ENCODE results near the gene EGFLAM. TPM values are rescaled to one million over a fixed set of nuclear protein-coding genes. Genes with fewer than 3 reads are reported as not detected.

Gene EGFLAM
- total RNA-seq, 1 donor from 2014 or later: 13.2 TPM

GRCh38 chr5:38417658-38418017, 159.3 kb downstream of the EGFLAM start:
- H3K36me3 Mint-ChIP-seq (ENCODE audit: unreplicated experiment): no peaks in the 10 kb centered on the region
- H3K4me1 Mint-ChIP-seq (ENCODE audit: low read depth, unreplicated experiment): peaks cover 19% of the 10 kb centered on the region
- no peak overlapping the region for H3K27ac Mint-ChIP-seq (ENCODE audit: unreplicated experiment)
- no peak for TF ChIP-seq CTCF (IDR thresholded peaks at IDR 0.05; ENCODE audit: partially characterized antibody, unreplicated experiment)
- no peak for DNase-seq
- no peaks in the 10 kb centered on the region for H3K9me3 Mint-ChIP-seq (ENCODE audit: unreplicated experiment)
- H3K4me3 Mint-ChIP-seq (ENCODE audit: unreplicated experiment): no peak overlapping the region
- peaks cover 1% of the 10 kb centered on the region for H3K27me3 Mint-ChIP-seq (ENCODE audit: unreplicated experiment)

- no peak for TF ChIP-seq CTCF (IDR thresholded peaks at IDR 0.05; ENCODE audit: partially characterized antibody, unreplicated experiment)
- H3K36me3 Mint-ChIP-seq (ENCODE audit: unreplicated experiment): no peaks in the 10 kb centered on the region
- peaks cover 1% of the 10 kb centered on the region for H3K9me3 Mint-ChIP-seq (ENCODE audit: unreplicated experiment)
- peaks cover 41% of the 10 kb centered on the region for H3K4me1 Mint-ChIP-seq (ENCODE audit: low read depth, unreplicated experiment)
- no peak for DNase-seq
- peaks cover 8% of the 10 kb centered on the region for H3K27me3 Mint-ChIP-seq (ENCODE audit: unreplicated experiment)
- H3K4me3 Mint-ChIP-seq (ENCODE audit: unreplicated experiment): no peak overlapping the region
- H3K27ac Mint-ChIP-seq (ENCODE audit: unreplicated experiment): no peak overlapping the region
Measured at GRCh38 chr5:38420246-38420645, 161.9 kb downstream of the EGFLAM start.

GRCh38 chr5:38420691-38421390, 162.5 kb downstream of the EGFLAM start:
- H3K4me3 Mint-ChIP-seq (ENCODE audit: unreplicated experiment): no peak overlapping the region

GRCh38 chr5:38422622-38423021, 164.3 kb downstream of the EGFLAM start:
- Mint-ChIP-seq H3K4me3 (ENCODE audit: unreplicated experiment) (peak overlapping the region; percentile 7), H3K4me1 (ENCODE audit: low read depth, unreplicated experiment) (peaks cover 47% of the 10 kb centered on the region), H3K36me3 (ENCODE audit: unreplicated experiment) (no peaks in the 10 kb centered on the region), H3K27me3 (ENCODE audit: unreplicated experiment) (peaks cover 6% of the 10 kb centered on the region), H3K9me3 (ENCODE audit: unreplicated experiment) (peaks cover 1% of the 10 kb centered on the region), H3K27ac (ENCODE audit: unreplicated experiment) (peak overlapping the region; percentile 88)
- TF ChIP-seq CTCF (IDR thresholded peaks at IDR 0.05; ENCODE audit: partially characterized antibody, unreplicated experiment): no peak
- DNase-seq: no peak

More at GRCh38 chr5:38420691-38421390, 162.5 kb downstream of the EGFLAM start:
- TF ChIP-seq CTCF (IDR thresholded peaks at IDR 0.05; ENCODE audit: partially characterized antibody, unreplicated experiment): peak; percentile 67
- peaks cover 1% of the 10 kb centered on the region for H3K9me3 Mint-ChIP-seq (ENCODE audit: unreplicated experiment)
- H3K27me3 Mint-ChIP-seq (ENCODE audit: unreplicated experiment): peaks cover 6% of the 10 kb centered on the region
- peak; percentile 77 for DNase-seq
- no peaks in the 10 kb centered on the region for H3K36me3 Mint-ChIP-seq (ENCODE audit: unreplicated experiment)
- H3K27ac Mint-ChIP-seq (ENCODE audit: unreplicated experiment): no peak overlapping the region
- H3K4me1 Mint-ChIP-seq (ENCODE audit: low read depth, unreplicated experiment): peaks cover 41% of the 10 kb centered on the region
